HG03575 (cell line): ENCODE data around the gene GRM7.
"Not testable (repeated sequence)": the region's sequence is repeated elsewhere in the genome, so short reads cannot be mapped to it uniquely, and the experiment has no call there.

ENCODE experiments used
- ATAC-seq: cut with Tn5 transposase; IDR thresholded peaks from one replicate; pipeline ENCODE4 v1.9.1; 2021; ENCODE audit not compliant: unreplicated experiment, insufficient number of reproducible peaks, low FRiP score; ENCODE audit errors: extremely low read depth

The GRM7 gene

GRCh38 chr3:6860954-6861624 lies at the start of gene GRM7:
TSS of gene GRM7 (plus strand) at chr3:6861115.
- no peak for ATAC-seq

- no peak for ATAC-seq
Observed at GRCh38 chr3:6821411-6821810, 39.5 kb upstream of the GRM7 start.

- no peak for ATAC-seq
Observed at GRCh38 chr3:6825524-6825923, 35.4 kb upstream of the GRM7 start.

- no peak for ATAC-seq
Observed at GRCh38 chr3:6827453-6827852, 33.5 kb upstream of the GRM7 start.

DNA sequence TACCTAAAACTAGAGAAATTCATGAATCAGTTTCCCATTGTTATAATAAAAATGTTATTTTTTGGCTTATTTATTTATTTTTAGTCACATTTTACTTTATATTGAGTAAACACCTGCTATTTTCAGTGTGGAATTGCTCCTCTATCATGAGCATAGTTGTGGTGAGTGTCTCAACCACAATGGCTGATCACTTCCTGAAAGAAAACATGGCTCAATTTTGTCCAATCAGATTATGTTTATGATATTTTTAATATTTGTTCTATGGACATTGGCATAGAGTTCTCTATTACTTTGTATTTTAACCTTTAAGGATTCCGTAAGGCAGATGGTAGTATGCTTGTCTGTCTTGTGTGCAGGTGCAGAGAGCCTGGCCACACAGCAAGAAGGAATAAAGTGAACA lies 16.2 kb upstream of the GRM7 start:
- ATAC-seq: no peak

DNA sequence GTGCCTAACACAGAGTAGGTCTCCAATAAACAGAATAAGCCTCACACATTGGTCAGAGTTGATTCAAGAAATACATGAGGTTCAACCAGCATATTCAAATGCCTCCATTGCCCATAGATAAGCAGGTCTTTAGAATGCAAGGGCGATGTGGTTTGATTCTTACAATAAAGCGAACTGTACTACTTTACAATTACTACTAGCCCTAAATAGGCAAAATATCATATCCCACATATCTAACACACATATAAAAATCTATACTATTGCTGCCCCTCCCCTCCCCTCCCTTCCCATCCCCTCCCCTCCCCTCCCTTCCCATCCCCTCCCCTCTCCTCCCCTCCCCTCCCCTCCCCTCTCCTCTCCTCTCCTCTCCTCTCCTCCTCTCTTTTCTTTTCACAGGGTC lies 6.7 kb upstream of the GRM7 start:
- no peak for ATAC-seq

DNA sequence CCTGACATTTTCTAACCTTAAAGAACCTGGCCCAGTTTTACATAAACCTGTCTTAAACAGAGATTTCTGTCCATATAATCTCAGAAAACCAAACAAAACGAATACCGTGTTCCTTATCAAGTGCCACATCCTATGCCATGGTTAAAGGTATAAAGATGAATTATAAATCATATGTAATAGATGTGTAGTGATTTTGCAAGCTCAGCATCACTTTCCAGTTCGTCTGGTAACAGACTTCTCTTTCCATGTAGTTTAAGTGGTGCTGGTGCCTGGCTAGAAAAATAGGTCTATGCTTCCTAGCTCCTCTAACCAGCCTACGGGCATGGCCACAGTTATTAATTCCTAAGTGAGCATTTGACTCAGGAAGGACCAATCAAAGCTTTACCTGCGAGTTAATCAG lies 3.4 kb upstream of the GRM7 start:
- ATAC-seq: no peak

DNA sequence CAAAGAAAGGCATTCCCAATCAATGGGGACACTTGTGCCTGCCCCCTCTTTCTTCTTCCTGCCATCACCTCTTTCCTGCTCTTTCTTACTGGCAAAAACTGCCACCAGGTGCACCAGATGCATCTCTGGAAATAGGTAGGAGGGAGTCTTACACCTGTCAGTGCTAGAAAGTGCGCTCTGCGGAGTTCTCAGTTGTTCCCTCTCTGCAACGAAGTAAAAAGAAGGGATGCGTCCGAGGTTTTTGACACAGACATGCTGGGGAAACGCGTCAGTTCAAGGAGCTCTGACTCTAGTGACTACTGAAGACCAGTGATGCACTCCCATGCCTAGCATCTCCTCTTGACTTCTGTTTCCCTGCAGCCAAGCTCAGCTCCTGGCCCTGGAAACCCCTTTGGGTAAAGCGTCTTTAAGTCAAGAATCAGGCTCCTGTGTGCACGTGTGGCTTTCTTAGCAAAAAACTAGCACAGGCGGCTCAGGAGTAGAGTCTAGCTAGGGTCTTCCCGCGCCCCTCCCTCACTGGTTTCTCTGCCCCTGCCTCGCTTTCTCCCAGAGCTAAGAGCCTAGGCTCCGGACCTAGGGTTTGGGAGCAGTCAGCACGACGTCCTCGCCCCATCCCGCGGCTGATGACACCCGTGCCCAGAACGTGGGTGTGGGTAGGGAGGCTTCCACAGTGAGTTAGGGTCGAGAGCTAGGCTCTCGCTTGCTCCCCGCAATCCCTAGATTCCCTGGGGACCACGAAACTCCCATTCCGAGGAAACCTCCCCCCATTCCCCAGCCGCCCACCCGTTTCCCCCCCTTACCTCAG lies 564 bp upstream of the GRM7 start:
- no peak for ATAC-seq

GRCh38 chr3:6861625-6862000 lies 698 bp downstream of the GRM7 start:
- ATAC-seq: no peak

GRCh38 chr3:6862041-6862879 lies 1.3 kb downstream of the GRM7 start:
- no peak for ATAC-seq

GRCh38 chr3:6862880-6863195 lies 1.9 kb downstream of the GRM7 start:
- ATAC-seq: no peak

DNA sequence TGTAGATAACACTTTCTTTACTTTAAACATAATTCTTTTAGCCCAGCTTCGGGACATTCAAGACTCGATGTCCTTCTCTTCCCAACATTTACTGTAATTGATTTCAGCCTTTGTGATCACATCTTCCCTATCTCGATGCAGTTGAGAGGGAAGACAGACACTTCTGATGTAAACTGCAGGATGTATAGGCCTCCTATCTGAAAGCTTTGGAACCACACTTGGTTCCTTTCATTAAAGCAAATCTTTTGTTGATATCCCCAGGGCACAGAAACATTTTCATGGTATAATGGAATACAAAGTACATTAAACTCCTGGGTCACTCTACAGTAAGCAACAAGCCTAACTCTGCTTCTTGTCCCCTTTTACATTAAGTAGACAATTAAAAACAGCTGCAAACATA lies 6.4 kb downstream of the GRM7 start:
- no peak for ATAC-seq

GRCh38 chr3:6878731-6879130 lies 17.8 kb downstream of the GRM7 start:
- ATAC-seq: no peak

GRCh38 chr3:6912240-6912639 lies 51.3 kb downstream of the GRM7 start:
- no peak for ATAC-seq

DNA sequence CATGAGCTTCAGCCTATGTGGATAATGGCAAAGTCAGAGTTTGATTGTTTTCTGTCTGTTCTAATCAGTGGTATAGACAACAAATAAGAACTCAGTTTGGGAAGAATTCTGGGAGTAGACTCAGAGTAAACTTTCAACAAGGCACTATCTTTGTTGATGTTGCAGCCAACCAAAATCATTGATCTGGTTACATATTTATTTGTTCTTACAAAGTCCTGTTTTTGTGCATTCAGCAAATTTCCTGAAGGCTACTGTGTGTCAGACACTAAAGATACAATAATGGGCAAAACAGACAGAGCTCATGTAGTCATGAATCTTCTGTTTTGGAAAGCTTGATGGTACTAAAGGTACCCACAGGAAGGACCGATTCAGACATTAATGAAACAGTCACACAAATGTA lies 55.0 kb downstream of the GRM7 start:
- no peak for ATAC-seq

DNA sequence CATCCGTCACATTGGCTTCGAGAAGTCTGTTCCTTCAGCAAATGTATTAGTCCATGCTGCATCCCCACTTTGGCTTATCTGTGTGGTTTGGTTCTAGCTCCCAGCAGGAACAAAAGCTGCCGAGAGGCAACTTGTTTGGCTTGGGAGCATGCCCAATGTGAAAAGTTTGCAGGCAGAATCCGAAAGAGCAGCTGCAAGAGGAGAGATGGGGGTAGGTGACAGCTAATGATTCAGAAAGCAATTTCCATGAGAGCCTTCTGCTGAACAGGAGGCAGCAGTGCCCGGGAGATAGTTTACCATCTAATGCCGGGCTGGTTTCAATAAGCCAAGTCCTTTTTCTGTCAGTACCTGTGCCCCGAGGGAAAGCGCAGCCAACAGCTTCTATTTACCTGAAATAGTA lies 60.2 kb downstream of the GRM7 start:
- ATAC-seq: no peak

DNA sequence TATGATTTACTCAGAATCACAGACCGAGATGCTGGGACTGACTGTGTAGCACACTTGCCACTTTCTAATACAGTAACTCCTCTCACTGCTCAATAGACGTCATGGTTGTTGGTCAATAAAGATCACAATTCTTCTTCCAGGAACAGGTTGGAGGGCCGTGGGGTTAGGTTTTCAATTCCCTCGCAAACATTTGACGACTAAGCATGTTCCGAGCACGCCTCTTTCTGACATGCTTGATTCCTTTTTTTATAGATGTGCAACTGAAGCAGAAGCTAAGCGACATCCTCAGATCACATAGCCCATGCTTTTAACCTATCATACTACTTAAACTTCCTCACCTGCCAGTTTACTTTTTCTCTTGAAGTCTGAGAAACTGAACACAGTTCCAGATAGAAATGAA lies 61.0 kb downstream of the GRM7 start:
- no peak for ATAC-seq

DNA sequence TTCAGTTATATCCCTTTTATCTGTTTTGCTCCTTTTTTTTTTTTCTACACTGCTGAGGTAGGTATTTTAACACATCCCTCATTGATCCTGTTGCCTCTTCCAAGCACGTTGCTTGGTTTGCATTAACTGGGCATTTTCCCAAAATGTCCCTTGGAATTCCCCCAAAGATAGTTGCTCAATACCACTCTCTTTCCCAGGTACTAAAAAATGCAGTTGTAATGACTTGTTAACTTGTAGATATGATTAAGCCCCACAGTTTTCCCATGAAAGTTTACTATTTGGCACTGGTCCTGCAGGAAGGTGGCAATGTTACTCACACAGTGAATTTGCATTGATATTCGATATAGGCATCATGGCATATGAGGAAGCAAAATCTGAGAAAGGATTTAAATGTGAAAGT lies 67.1 kb downstream of the GRM7 start:
- no peak for ATAC-seq

- no peak for ATAC-seq
Observed at GRCh38 chr3:6929918-6930317, 69.0 kb downstream of the GRM7 start.

DNA sequence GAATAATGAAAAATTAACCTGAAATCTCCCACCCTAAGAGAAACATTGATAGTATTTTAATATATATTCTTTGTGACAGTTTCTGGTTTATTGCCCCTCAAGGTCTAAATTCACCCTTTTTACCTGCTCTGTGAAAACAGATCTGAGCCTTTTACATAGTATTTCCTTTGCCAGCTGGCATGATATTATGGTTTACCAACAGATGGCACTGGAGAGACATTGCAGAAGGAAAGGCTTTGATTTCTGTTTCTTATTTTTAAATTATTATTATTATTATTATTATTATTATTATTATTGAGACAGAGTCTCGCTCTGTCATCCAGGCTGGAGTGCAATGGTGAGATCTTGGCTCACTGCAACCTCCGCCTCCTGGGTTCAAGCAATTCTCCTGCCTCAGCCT lies 74.5 kb downstream of the GRM7 start:
- not testable (repeated sequence) for ATAC-seq
